Measurements from ENCODE around the gene CHST12. TPM values are rescaled to one million over a fixed set of nuclear protein-coding genes. Genes with fewer than 3 reads are reported as not detected.

CHST12 gene
- total RNA-seq, 1 donor from 2014 or later = 18.5 TPM

DNA sequence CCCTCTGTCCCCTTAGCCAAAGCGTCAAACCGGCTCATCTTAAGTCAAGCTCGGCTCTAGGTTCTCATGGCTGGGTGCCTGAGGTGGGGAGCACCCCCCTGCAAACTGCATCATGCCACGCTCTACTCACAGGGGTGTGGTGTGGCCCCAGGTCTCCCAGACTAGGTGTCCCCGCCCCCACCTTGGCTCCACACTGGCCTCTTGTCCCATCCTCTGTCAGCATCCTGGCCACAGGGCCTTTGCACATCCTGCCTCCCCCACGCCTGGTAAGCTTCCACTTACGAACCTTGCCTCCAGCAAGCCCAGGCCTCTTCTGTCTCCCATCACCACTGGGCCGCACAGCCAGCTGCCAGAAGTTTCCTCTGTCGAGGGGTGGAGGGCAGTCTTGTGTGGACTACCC is 93.0 kb downstream of the CHST12 start:
- H3K9me3 Mint-ChIP-seq (ENCODE audit: unreplicated experiment) = peaks cover 1% of the 10 kb centered on the region
- Histone ChIP-seq H4K20me1 (ENCODE audit: insufficient read depth, low read length) (no peaks in the 10 kb centered on the region), H3K4me3 (ENCODE audit: insufficient read depth, low read depth, low read length) (no peak overlapping the region), H3K36me3 (ENCODE audit: insufficient read depth, low read length) (no peaks in the 10 kb centered on the region), H3K4me1 (ENCODE audit: insufficient read depth, low read length) (peaks cover 10% of the 10 kb centered on the region), H3K9me3 (ENCODE audit: insufficient read depth, low read depth, low read length) (no peaks in the 10 kb centered on the region), H3K79me2 (ENCODE audit: insufficient read depth, low read length) (no peaks in the 10 kb centered on the region), H3K27me3 (ENCODE audit: insufficient read depth, low read length) (no peaks in the 10 kb centered on the region), H3K9ac (ENCODE audit: low read length) (no peak overlapping the region), H2AFZ (ENCODE audit: low read depth, low read length) (no peak overlapping the region), H3K4me2 (ENCODE audit: low read length) (no peak overlapping the region), H3K27ac (ENCODE audit: low read depth, low read length) (no peak overlapping the region)
- H3K27ac Mint-ChIP-seq (ENCODE audit: unreplicated experiment) = no peak overlapping the region
- no peaks in the 10 kb centered on the region for H3K36me3 Mint-ChIP-seq (ENCODE audit: low read depth, unreplicated experiment)
- FAIRE-seq (no peak), DNase-seq (ENCODE audit: low read depth) (no peak)
- H3K4me3 Mint-ChIP-seq (ENCODE audit: unreplicated experiment) = no peak overlapping the region
- TF ChIP-seq, protein P1, sequence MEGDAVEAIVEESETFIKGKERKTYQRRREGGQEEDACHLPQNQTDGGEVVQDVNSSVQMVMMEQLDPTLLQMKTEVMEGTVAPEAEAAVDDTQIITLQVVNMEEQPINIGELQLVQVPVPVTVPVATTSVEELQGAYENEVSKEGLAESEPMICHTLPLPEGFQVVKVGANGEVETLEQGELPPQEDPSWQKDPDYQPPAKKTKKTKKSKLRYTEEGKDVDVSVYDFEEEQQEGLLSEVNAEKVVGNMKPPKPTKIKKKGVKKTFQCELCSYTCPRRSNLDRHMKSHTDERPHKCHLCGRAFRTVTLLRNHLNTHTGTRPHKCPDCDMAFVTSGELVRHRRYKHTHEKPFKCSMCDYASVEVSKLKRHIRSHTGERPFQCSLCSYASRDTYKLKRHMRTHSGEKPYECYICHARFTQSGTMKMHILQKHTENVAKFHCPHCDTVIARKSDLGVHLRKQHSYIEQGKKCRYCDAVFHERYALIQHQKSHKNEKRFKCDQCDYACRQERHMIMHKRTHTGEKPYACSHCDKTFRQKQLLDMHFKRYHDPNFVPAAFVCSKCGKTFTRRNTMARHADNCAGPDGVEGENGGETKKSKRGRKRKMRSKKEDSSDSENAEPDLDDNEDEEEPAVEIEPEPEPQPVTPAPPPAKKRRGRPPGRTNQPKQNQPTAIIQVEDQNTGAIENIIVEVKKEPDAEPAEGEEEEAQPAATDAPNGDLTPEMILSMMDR (IDR thresholded peaks at IDR 0.05; ENCODE audit: insufficient read depth, low read depth, low read length) = no peak
- TF ChIP-seq EZH2 (IDR thresholded peaks at IDR 0.05; ENCODE audit: insufficient read depth, low read length) = no peak
- H3K27me3 Mint-ChIP-seq (ENCODE audit: low read depth, unreplicated experiment) = peaks cover 17% of the 10 kb centered on the region
- H3K4me1 Mint-ChIP-seq (ENCODE audit: low read depth, unreplicated experiment) = peaks cover 2% of the 10 kb centered on the region

DNA sequence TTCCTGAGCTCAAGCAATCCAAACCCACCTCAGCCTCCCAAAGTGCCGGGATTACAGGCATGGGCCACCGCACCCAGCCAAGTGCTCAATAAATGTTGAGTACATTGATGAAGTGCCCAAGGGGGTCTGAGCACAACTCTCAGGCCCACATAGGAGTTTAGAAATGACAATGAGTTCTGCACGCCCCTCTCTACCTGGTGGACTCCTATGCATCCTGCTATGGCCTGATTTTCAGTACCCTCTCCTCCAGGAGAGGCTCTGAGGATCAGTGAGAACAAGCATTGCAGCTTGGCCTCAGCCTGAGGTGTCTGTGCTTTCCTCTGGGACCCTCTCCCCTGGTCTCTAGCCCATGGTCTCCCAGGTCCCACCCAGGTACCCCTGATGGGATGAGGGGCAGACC is 93.7 kb downstream of the CHST12 start:
- Histone ChIP-seq H4K20me1 (ENCODE audit: insufficient read depth, low read length) (no peaks in the 10 kb centered on the region), H3K27me3 (ENCODE audit: insufficient read depth, low read length) (no peaks in the 10 kb centered on the region), H3K4me1 (ENCODE audit: insufficient read depth, low read length) (peaks cover 10% of the 10 kb centered on the region), H3K4me2 (ENCODE audit: low read length) (no peak overlapping the region), H2AFZ (ENCODE audit: low read depth, low read length) (no peak overlapping the region), H3K4me3 (ENCODE audit: insufficient read depth, low read depth, low read length) (no peak overlapping the region), H3K79me2 (ENCODE audit: insufficient read depth, low read length) (no peaks in the 10 kb centered on the region), H3K36me3 (ENCODE audit: insufficient read depth, low read length) (no peaks in the 10 kb centered on the region), H3K9me3 (ENCODE audit: insufficient read depth, low read depth, low read length) (no peaks in the 10 kb centered on the region), H3K27ac (ENCODE audit: low read depth, low read length) (no peak overlapping the region), H3K9ac (ENCODE audit: low read length) (no peak overlapping the region)
- no peak for DNase-seq (ENCODE audit: low read depth)
- no peaks in the 10 kb centered on the region for H3K36me3 Mint-ChIP-seq (ENCODE audit: low read depth, unreplicated experiment)
- H3K4me1 Mint-ChIP-seq (ENCODE audit: low read depth, unreplicated experiment) = peaks cover 2% of the 10 kb centered on the region
- TF ChIP-seq EZH2 (IDR thresholded peaks at IDR 0.05; ENCODE audit: insufficient read depth, low read length) = no peak
- TF ChIP-seq, protein P1 (IDR thresholded peaks at IDR 0.05; ENCODE audit: insufficient read depth, low read depth, low read length) = no peak
- peaks cover 17% of the 10 kb centered on the region for H3K27me3 Mint-ChIP-seq (ENCODE audit: low read depth, unreplicated experiment)
- no peak overlapping the region for H3K4me3 Mint-ChIP-seq (ENCODE audit: unreplicated experiment)
- no peak overlapping the region for H3K27ac Mint-ChIP-seq (ENCODE audit: unreplicated experiment)
- no peaks in the 10 kb centered on the region for H3K9me3 Mint-ChIP-seq (ENCODE audit: unreplicated experiment)
- FAIRE-seq = no peak

DNA sequence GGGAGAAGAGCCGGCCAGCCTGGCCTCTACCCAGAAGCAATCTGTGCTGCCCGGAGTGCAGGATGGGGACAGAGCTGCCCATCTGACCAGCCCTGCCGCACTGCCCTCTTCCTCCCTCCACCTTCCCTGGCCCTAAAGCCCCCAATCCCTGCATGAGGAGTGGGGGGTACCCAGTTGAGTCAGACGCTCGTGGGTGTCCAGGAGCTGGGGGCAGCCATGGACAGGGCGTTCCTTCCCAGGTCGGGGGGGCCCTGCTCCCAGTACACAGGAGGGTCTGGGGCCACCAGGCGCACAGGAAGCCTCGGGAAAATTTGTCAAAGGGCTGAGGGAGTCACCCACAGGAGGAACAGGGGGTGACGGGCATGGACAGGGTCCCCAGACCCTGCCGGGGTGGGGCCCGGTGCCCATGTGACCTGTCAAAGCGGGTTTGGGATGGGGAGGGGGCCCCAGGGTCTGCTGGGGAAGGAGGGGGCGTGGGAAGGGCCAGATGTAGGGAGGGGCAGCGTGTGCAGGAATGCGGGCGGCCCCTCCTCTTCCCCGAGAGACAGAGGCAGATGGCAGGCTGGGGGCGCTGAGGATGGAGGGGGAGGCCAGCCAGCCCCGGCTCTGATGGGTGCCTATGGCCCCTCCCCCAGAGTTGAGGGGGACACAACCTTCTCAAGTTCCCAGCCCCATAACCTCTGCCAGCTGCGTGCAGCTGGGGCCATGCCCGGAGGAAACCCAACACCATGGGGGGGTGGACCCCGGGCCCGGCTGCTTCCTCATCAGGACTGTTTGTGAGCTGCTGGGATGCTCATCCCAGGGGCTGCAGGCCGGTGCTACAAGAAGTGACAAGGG is 94.3 kb downstream of the CHST12 start:
- H3K4me2 ChIP-seq (ENCODE audit: low read length) = no peak overlapping the region
- no peaks in the 10 kb centered on the region for H3K79me2 ChIP-seq (ENCODE audit: insufficient read depth, low read length)
- H3K27ac ChIP-seq (ENCODE audit: low read depth, low read length) = no peak overlapping the region
- H2AFZ ChIP-seq (ENCODE audit: low read depth, low read length) = no peak overlapping the region
- H3K27me3 Mint-ChIP-seq (ENCODE audit: low read depth, unreplicated experiment) = peaks cover 17% of the 10 kb centered on the region
- H3K4me1 Mint-ChIP-seq (ENCODE audit: low read depth, unreplicated experiment) = peaks cover 2% of the 10 kb centered on the region
- H4K20me1 ChIP-seq (ENCODE audit: insufficient read depth, low read length) = no peaks in the 10 kb centered on the region
- H3K9ac ChIP-seq (ENCODE audit: low read length) = no peak overlapping the region
- no peak overlapping the region for H3K4me3 Mint-ChIP-seq (ENCODE audit: unreplicated experiment)
- no peak for FAIRE-seq
- no peaks in the 10 kb centered on the region for H3K36me3 ChIP-seq (ENCODE audit: insufficient read depth, low read length)
- no peak overlapping the region for H3K27ac Mint-ChIP-seq (ENCODE audit: unreplicated experiment)
- TF ChIP-seq, protein P1 (IDR thresholded peaks at IDR 0.05; ENCODE audit: insufficient read depth, low read depth, low read length) = no peak
- no peak for TF ChIP-seq EZH2 (IDR thresholded peaks at IDR 0.05; ENCODE audit: insufficient read depth, low read length)
- no peaks in the 10 kb centered on the region for H3K27me3 ChIP-seq (ENCODE audit: insufficient read depth, low read length)
- H3K9me3 ChIP-seq (ENCODE audit: insufficient read depth, low read depth, low read length) = no peaks in the 10 kb centered on the region
- no peaks in the 10 kb centered on the region for H3K9me3 Mint-ChIP-seq (ENCODE audit: unreplicated experiment)
- H3K4me1 ChIP-seq (ENCODE audit: insufficient read depth, low read length) = peaks cover 10% of the 10 kb centered on the region
- DNase-seq (ENCODE audit: low read depth) = no peak
- no peak overlapping the region for H3K4me3 ChIP-seq (ENCODE audit: insufficient read depth, low read depth, low read length)
- no peaks in the 10 kb centered on the region for H3K36me3 Mint-ChIP-seq (ENCODE audit: low read depth, unreplicated experiment)

Data from astrocyte (in vitro differentiated cells and primary cell).